HG03066 (cell line): ENCODE measurements around the gene DDX18.
"Not testable (repeated sequence)": the region's sequence is repeated elsewhere in the genome, so short reads cannot be mapped to it uniquely, and the experiment has no call there.

Experiments
- ATAC-seq: cut with Tn5 transposase; IDR thresholded peaks from one replicate; pipeline ENCODE4 v1.9.1; 2021; ENCODE audit warnings: low read depth; ENCODE audit not compliant: unreplicated experiment

The DDX18 gene

GRCh38 chr2:117814417-117815264, at the start of gene DDX18:
TSS of gene DDX18 (plus strand) at chr2:117814691. CDS start at chr2:117814778, 87 bp downstream.
- ATAC-seq: peak; percentile 96

- ATAC-seq: no peak
Measured at GRCh38 chr2:117770730-117771129, 43.8 kb upstream of the DDX18 start.

- no peak for ATAC-seq
Measured at GRCh38 chr2:117771969-117772630, 42.4 kb upstream of the DDX18 start.

- no peak for ATAC-seq
Measured at GRCh38 chr2:117774716-117775115, 39.8 kb upstream of the DDX18 start.

GRCh38 chr2:117775703-117776219, 38.7 kb upstream of the DDX18 start:
- ATAC-seq: no peak

- no peak for ATAC-seq
Measured at GRCh38 chr2:117776888-117777287, 37.6 kb upstream of the DDX18 start.

- ATAC-seq: no peak
Measured at GRCh38 chr2:117785740-117786139, 28.8 kb upstream of the DDX18 start.

GRCh38 chr2:117786520-117786919, 28.0 kb upstream of the DDX18 start:
- ATAC-seq: no peak

GRCh38 chr2:117789505-117789904, 25.0 kb upstream of the DDX18 start:
- no peak for ATAC-seq

GRCh38 chr2:117794668-117795067, 19.8 kb upstream of the DDX18 start:
- no peak for ATAC-seq

GRCh38 chr2:117801826-117802225, 12.7 kb upstream of the DDX18 start:
- ATAC-seq: no peak

GRCh38 chr2:117803644-117804325, 10.7 kb upstream of the DDX18 start:
- not testable (repeated sequence) for ATAC-seq

- ATAC-seq: no peak
Measured at GRCh38 chr2:117812443-117812842, 2.0 kb upstream of the DDX18 start.

GRCh38 chr2:117815946-117816345, 1.5 kb downstream of the DDX18 start:
- no peak for ATAC-seq

GRCh38 chr2:117818921-117819320, 4.4 kb downstream of the DDX18 start:
- ATAC-seq: no peak

GRCh38 chr2:117820444-117820843, 6.0 kb downstream of the DDX18 start:
- no peak for ATAC-seq

- no peak for ATAC-seq
Measured at GRCh38 chr2:117825437-117825836, 10.9 kb downstream of the DDX18 start.

- not testable (repeated sequence) for ATAC-seq
Measured at GRCh38 chr2:117827464-117827863, 13.0 kb downstream of the DDX18 start.

- no peak for ATAC-seq
Measured at GRCh38 chr2:117828870-117829269, 14.4 kb downstream of the DDX18 start.

- no peak for ATAC-seq
Measured at GRCh38 chr2:117832332-117832731, 17.8 kb downstream of the DDX18 start.
